NCI-H146 treated with DMSO at 0.1 percent for 48 hours (cell line): ENCODE results near the gene IRF2BP2.
"Not testable (repeated sequence)": the region's sequence is repeated elsewhere in the genome, so short reads cannot be mapped to it uniquely, and the experiment has no call there.

Source experiments
- DNase-seq: peaks from one replicate; lab custom pipeline; 2025; ENCODE audit not compliant: unreplicated experiment; lab: John Stamatoyannopoulos, UW

The IRF2BP2 gene

DNA sequence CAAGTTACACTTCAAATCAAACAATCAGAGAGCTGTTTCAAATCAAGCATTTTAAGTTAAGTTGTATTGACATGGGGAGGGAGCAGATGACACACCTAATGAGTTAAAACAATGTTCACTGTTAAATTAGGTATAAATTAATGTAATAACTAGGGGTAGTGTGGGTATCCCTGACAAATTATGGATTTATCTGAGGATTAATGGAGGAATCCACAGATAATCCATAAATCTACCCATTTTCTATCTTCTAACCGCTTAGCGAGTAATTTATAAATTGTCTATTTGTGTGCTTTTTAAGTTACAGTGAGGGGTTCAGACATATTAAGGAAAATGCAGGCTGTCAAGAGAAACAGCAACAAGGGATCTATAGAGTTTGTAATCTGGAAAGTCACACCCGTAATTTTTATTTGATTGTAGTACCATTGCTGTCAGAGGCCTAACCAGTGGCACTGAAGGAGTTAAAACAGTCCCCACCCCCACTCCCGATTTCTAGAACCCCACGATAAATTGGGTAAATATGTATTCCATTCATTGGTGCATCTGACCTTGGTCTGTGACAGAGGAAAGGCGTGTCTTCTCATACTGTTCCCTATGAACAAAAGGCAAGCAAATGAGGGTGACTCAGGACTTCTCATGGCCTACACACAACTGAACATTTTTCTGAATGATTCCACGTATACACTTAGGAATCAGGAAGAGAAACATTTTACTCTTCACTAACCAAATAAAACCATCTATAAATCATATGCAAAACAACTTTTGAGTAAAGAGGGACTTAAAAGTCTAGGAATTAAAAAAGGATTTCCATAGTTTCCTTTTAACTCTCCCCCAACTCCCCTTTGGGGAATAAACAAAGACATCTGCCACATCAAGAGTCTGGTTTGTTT lies 7.4 kb downstream of the IRF2BP2 start:
- DNase-seq: peak; percentile 10

- no peak for DNase-seq
Observed at GRCh38 chr1:234601301-234602017, 8.5 kb downstream of the IRF2BP2 start.

DNA sequence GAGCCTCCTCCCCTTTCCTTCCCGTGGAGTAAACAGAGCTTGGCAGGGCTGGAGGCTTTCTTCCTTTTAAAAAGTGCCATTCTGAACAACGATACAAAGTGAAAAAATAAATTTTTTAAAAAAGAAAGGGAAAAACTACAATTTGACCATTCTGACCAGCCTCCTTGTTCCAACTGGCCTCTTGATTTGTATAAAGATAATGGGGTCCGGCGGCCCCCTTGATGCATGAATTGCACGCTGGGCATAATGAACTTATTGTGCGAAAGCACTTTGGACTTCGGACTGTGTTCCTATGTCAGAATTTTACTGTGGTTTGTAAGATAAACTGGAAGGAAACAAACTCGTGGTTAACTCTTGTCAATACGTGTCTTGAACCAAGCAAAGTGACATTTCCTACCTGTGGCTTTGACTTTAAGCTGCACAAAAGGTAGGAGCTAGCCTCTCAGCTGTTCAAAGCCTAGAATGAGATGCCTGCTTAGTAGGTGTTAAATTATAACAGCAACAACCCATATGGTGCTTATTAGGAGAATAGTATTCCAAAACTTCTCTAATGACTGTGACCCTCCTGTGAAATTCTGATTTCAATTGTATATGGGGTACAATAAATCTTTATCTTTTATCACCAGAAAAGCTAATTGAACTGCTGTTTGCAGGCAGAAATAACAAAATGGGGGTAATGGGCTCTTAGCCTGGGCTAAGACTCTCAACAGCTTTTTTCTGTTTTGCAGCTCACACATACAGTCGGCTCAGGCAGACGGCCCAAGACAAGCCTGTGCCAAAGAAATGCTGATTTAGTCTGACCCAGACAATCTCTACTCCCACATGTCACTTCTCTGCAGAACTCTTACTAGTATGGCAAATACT lies 9.3 kb downstream of the IRF2BP2 start:
- peak; percentile 20 for DNase-seq

DNA sequence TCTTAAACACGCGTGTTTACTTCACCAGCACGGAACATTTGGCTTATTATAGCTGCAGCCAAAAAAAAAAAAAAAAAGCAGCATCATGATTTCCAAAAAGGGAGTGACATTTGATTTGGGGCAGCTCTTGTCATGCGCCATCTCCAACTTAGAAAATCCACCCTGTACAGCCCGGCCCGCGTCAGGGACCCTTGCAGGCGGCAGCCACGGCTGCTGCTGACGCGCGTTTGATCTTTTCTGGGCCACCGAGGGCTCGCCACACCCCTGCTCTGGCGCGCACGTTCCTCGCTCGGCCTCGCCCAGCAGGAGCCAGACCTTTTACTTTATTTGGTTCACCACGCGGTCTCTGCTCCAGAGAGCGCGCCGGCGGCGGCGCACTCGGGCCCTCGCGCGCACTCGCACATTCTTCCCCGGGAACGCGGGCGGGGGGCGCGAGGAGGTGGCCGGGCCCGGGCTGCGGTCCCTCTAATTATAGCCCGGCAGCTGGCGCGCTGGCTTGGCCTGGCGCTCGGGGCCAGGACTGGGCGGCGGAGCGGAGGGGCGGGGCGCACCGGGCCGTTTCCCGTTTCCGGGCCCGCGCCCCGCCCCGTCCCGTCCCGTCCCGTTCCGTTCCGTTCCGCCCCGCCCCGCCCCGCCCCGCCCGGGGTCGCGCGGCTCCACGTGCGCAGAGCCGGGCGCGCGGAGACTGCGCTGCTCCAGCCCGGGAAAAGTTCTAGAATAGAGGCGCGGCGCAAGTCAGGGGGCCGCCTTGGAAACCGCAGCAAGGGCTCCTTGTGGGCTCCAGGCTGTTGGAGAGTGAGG lies 10.2 kb downstream of the IRF2BP2 start:
- peak; percentile 92 for DNase-seq

- DNase-seq: no peak
Observed at GRCh38 chr1:234598974-234599616, 10.9 kb downstream of the IRF2BP2 start.

GRCh38 chr1:234597894-234598293 lies 12.1 kb downstream of the IRF2BP2 start:
- peak; percentile 47 for DNase-seq

DNA sequence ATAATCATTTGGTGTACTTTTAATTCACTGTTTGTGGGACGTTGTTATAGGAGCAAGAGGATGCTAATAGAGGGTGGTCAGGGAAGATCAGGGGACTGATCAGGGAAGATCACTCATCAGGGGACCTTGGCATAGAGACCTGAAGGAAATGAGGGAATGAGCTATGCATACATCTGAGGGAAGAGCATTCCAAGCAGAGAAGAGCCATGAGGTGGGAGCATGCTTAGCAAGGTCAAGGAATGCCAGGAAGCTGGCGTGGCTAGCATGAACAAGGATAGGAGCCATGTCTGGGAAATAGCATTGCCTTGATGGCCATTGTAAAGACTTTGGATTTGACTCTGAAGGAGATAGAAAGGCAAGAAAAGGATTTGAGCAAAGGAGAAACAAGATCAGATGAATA lies 14.1 kb downstream of the IRF2BP2 start:
- no peak for DNase-seq

DNA sequence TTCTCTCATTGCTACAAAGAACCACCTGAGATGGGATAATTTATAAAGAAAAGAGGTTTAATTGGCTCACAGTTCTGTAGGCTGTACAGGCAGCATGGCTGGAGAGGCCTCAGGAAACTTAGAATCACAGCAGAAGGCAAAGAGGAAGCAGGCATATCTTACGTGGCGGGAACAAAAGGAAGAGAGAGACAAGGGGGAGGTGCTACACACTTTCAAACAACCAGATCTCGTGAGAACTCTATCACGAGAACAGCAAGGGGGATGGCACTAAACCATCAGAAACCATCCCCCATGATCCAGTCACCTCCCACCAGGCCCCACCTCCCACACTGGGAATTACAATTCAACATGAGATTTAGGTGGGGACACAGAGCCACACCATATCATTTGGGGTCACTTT lies 15.4 kb downstream of the IRF2BP2 start:
- DNase-seq: not testable (repeated sequence)

- no peak for DNase-seq
Observed at GRCh38 chr1:234593771-234594504, 16.0 kb downstream of the IRF2BP2 start.

DNA sequence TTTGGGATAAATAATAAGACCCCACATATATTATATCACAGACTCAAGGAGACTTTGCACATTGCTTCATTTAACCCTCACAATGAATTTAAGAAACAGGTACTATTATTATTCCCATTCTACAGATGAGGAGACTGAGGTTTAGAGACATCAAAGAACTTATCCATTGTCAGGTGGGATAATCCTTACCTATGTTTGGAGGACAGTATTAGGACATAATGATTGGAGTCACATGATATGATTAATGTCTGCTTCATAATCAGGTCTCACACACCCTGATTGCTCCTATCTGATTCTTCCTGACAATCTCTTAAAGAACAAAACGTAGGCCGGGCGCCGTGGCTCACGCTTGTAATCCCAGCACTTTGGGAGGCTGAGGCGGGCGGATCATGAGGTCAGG lies 16.9 kb downstream of the IRF2BP2 start:
- no peak for DNase-seq

DNA sequence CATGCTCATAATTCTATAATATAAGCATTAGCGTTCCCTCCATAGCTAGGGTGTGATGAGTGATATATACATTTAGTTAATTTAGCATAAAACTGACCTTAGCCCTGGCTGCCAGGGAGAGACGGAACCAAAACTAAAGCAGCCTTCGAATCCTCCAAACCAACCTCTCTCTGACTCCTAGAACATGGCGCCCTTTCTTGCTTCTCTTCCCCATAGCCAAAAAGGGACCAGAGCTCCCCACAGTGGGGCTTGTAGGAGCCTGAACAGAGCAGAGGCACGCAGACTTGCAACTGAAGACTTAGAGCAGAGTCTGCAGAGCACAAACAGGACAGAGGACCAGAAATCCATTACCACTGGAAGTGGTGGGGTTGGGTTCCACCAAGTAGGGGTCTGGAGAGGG lies 17.7 kb downstream of the IRF2BP2 start:
- no peak for DNase-seq

DNA sequence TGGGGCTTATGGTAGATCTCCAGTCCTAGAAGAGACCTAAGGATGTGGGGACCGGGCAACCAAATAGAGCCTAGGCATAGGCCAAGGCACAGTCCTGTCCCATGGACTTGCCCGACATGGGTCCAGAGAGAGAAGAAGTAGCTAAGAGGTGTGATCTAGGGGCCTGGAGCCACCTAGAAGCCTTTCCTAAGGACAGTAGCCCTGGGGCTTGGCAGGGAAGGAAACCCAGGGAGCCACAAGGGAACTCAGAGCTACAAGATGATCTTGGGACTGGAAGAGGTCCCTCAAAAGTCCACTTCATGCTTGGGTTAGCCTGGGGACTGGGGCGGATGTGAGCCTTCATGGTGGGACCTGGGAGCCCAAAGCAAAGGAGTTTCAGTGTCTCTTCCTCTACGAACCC lies 18.8 kb downstream of the IRF2BP2 start:
- no peak for DNase-seq

DNA sequence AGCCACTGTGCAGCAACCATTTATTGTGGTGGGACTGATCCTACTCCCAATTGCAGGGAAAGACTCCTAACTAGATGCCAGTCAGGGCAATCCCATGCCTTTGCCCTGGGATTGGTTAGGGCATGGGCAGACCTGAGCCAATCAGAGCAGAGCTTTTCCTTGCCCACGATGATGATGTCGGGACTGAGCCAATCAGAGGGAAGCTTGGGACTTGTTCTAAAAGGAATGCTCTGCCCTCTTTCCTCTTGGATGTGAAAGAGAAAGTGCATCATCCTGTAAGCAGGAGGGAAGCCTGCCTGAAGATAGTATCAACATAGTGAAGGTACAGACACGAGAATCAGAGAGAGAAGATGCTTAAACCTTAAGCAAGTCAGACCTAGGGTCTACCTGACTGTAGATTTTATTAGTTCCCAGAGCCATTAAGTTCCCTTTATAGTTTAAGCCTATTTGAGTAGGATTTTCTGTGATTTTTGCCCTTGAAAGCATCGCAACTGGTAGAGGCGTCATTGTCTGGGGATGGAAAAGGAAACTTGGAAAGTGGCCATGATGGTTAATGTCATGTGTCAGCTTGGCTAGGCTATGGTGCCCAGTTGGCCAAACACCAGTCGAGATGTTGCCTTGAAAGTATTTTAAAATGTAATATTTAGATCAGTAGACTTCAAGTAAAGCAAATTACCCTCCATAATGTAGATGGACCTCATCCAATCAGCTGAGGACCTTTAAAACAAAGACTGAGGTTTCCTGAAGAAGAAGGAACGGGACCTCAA lies 19.9 kb downstream of the IRF2BP2 start:
- no peak for DNase-seq

- DNase-seq: no peak
Observed at GRCh38 chr1:234589064-234589800, 20.7 kb downstream of the IRF2BP2 start.

GRCh38 chr1:234588386-234588785 lies 21.6 kb downstream of the IRF2BP2 start:
- no peak for DNase-seq

- no peak for DNase-seq
Observed at GRCh38 chr1:234586892-234587485, 23.0 kb downstream of the IRF2BP2 start.

DNA sequence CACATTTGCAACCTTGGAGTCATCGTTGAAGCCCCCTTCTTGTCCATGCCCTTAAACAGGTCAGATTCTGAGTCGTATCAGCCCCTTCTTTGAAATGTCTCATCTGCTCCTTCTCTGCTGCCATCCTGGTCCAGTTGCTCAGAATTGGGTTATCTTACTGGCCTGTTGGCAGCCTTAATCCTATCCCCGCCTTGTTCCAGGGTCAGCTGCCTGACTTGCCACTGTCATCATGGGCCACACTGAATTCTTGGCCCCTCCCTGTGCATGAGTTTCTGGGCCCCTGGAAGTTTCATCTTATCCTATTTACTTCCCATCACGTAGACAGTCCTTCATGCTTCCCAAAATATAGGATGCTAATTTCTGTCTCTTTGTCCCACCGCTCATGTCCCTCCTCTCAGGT lies 23.7 kb downstream of the IRF2BP2 start:
- DNase-seq: no peak
